HL-60/S4 treated with retinoic acid at 250 ng/mL for 4 days and 3 days (cell line): ENCODE measurements around the gene ZNF652.
"Not testable (repeated sequence)": the region's sequence is repeated elsewhere in the genome, so short reads cannot be mapped to it uniquely, and the experiment has no call there.

Experiments used
- in situ Hi-C: fragments of 300-500 bp; cut with MboI; formaldehyde crosslinking; loops from 2 replicates; pipeline ENCODE4 v1.7.0; 2022; ENCODE audit warnings: low sequenced_read_pairs

ZNF652 gene

DNA sequence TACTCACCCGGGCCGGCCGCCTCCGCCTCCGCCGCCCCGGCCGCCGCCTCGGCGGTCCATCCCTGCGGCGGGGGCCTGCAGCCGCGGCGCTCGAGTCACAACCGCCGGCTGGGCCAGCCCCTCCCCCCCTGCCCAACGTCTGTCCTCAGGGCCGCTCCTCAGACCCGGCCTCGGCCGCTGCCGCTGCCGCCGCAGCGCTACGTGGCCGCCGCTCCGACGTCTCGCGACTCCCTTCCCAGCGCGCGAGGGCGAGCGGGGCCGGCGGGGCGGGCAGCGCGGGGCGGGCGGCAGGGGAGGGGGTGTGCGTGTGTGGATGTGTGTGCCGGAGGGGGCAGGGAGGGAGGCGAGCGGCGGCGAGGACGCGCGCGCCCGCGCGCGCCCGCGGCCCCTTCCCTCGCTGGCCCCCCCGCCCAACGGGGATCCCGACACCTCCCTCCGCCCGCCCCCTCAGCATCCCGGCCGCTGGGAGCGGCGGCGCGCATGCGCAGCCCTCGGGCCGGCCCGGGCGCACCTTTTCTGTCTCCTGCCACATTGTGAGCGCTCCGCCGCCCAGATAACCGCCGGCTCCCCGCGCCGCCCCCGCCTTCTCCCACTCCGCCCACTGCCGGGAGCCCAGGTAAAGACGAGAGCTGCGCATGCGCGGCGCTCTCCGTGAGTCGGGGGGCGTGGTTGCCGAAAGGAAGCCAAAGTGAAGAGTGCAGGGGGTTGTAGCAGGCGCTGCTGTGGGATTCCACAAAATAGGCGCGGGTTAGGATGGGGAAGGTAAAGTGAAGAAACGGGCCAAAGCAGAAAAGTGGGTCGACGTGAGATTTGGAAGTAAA is at the start of gene ZNF652:
TSS of gene ZNF652 (minus strand) at position 349 of the 821 bp plus-strand sequence. CDS start 44,525 bp downstream, outside the sequence.
- in situ Hi-C loops, result no loop called here

DNA sequence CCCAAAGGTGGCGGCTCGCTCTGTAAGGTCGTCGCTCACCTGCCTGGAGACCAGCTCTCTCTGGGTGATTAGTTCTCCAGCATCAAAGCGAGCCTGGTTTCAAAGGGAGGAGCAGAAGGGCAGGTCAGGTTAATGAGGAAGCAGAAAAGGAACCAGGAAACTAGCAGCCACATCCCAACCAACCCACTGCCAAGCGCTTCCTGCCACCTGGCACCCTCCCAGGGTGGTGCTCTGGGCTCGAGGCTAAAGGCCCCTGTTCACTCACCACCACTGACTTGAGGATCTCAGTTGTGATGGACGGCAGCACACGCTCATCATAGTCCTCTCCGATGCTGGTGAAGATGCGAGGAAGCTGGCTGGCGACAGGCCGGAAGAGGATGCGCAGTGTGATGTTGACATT is 47.0 kb upstream of the ZNF652 start:
- in situ Hi-C loops, result no loop called here

DNA sequence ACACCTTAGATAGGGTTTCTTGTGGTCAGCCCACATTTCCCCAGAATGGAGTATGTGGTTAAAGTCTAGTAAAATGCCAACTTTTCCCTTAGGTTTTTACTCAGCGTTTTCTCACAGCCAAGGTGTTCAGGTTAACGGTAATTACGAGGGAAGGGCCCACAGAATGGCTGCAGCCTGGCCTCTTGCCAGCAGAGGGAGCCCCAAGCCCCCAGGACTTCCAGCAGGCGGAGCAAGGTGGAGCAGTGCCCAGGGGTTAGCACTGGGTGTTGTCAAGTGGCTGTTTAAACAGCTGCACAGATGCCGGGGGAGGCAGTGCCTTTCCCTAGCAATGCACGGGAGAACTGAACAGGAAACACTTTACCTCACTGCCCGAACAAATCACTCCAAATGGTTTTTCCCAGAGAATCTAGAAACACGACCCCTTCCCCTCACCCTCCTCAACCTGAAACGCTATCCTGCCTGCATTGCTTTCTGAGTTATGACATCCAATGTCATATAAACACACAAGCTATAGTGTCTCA is 46.0 kb upstream of the ZNF652 start:
- in situ Hi-C loops, result no loop called here

DNA sequence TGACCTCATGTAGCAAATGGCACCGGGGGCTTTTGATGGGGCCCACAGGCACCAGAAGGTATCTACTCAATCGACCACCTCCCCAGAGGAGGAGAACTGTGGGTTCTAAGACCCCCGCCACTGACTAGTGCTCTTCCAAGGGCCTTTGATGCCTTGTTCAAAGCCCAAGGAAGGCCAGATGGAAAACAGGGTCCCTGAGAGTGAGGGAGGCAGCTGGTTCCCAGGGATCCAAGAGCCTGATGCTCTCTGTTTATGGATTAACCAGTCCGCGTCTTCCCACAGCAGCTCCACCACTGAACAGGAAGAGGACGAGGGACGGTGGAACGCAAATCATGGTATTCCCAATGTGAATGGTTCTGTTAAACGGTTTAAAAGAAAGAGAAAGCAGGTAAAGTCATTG is 45.0 kb upstream of the ZNF652 start:
- in situ Hi-C loops, result no loop called here

DNA sequence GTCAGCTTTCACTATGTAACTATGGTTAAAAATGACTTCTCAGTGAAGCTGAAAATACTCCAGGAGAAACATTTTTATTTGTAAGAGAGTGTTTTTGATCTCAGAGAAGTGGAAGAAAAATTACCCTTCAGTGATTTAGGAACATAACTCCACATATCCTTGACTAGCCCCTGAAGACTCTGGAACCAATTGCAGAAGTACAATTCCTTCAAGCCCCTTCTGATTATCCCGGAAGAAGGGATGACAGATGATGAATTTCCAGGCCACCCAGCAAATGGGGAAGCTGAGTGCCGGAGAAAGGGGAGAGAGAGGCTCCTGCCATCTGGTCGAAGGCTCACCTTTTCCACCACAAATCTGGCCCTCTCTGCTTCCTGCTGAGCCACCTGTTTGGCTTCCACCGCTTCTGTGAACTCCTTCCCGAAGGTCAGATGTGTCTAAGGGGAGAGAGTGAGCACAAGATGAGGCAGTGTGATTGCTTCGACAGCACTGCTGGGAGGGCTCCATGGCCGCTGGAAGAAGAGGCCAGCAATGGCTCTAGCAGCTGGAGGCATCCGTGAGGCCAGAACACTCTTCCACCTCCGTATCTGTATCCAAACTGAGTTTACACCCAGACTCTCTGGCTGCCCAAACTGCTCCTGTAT is 44.5 kb upstream of the ZNF652 start:
- in situ Hi-C loops, result no loop called here

DNA sequence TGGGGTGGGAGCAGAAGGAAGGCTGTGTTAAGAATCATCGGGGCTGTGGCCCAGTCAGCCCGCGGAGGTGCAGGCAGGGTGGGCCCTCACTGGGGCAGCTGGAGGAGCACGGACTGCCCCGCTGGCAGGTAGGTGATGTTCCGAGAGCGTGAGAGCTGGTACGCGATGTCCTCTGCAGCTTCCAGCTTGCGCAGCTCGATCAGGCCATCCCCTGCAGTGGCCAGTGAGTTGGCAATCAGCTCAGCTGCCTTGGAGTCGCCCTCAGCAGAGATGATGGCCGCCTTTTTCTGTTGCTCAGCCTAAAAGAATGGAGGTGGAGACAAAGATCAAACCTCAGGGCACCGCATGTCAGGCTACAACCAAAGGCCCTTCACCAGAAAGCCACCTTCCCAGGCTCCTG is 42.9 kb upstream of the ZNF652 start:
- in situ Hi-C loops, result no loop called here

DNA sequence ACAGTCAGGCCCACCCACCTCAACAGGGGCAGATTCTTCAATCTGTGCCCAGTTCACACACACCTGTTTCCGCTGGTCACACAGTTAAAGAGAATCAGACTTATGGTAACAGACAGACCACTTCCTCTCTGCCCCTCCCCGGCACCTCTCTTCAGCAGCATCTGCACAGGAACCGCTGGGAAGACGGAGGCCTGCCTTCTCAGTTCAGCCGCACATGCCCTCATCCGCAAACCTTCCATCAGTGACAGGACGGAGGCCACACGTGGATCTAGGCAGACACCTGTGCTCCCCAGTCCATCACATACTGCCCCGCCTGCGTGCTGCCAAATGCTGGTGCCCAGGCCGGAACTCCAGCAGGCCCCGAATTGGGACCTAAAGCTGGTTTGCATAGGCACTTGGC is 42.3 kb upstream of the ZNF652 start:
- in situ Hi-C loops, result no loop called here

DNA sequence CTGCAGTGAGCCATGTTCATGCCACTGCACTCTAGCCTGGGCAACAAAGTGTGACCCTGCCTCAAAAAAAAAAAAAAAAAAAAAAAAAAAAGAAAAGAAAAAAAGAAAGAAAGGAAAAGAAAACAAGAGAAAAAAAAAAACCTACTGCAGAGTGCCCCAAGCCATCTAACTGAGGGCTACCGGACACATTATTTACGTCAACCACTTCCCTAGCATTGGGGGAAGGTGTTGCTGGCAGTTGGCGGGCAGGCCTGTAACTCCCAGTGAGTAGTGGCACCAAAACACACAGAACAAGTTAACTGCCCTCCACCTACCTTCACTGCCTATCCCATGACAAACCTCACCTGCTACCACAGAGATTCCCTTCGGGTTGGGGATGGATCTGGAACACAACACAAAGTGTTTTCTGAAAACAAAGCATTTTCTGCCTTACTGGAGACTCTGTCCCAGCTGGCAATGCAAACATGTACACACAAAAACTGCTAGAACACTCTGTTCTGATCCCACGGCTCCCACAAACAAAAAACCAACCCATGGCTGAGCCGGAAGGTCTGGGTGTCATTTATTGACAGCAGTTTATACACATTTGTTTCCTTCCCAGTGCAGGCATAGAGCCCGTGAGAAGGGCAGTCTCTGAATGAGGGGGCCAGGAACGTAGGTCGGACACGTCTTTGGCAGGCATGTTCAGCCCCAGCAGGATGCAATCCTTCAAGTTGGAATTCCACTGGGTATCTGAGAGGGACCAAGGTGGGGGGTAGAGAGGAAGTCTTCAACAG is 41.7 kb upstream of the ZNF652 start:
- in situ Hi-C loops, result no loop called here

DNA sequence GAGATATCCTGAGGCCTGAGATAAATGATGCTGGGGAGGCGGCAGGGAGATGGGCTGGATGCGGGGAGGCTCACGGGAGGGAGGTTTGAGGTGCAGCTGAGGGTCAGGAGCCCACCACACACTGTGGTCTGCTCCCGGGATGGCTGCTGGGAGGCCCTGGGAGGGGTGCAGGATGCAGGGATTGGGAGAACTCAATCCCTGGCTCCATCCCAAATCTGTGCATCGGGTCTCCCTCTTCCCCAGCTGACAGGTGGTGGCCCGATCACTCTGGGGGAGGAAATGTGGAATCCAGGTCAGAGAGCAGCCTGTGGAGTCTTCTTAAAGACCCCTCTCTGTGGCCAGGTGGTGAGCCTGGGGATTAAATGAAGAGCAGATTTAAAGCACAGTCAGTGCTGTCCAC is 40.7 kb upstream of the ZNF652 start:
- in situ Hi-C loops, result no loop called here

DNA sequence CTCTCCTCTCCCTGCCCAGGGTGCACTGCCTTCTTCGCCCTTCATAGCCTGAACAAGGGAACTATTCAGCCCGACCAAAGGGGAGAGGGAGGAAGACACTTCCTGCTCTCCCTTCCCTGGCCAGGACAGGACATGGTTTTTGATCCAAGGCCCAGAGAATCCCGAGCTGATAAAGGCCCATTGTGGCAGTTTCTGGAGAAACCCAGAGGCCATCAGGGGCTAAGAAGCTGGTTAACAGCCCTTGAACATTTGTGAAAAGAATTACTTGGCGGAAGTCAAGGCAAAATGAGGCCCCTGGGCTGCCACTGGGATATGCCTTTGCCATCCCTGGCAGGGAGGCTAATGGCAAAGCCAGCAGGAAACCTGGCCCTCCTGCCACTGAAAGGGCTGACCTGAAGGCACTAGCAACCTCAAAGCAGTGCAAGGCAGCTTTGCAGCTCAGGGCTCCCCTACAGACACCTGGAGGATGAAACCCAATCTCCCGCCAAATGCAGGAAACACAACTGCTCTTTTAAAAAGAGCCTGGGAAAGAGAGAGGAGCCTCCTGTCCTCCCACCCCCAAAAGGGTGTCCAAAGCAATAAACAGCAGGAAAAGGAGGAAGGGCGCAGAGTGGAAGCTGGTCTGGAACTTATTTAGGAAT is 40.0 kb upstream of the ZNF652 start:
- in situ Hi-C loops, result no loop called here

DNA sequence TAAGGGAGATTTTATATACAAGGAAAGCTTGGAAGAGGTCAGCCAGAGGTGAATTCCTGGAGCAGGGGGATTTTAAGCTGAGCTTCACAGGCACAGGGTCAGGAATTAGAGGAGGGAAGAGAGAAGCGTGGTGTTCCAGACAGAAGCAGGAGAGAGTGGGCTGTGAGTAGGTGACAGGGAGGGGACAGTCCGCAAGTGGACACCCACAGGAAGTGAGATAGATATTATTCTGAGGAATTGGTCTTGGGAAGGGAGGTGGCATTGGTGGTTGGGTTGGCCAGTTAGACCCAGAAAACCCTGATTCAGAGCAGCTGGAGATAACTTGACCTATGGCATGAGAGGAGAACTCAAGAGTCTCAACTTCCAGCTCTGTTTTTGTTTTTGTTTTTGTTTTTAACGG is 37.9 kb upstream of the ZNF652 start:
- in situ Hi-C loops, result loop anchor here (5.0 kb wide), 1 partner anchor 88 kb away; no protein-coding TSS in a partner anchor

DNA sequence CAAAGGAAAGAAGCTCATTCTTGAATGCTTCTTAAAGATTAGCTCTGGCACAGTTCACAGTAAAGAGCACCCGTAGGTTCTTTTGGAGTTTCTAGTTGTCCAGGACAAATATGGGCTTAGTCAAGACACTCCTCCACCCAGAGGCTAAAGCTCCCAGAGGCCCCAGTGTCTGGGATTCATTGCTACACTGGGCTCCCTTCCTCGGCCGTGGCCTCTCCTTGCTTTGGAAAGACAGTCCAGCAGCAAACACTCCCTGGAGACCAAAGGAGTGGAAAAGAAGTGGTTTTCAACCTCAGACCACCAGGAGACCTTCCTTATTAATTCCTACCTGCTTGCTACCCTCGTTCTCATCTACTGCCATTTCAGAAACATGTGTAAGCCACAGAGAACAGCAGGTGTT is 35.5 kb upstream of the ZNF652 start:
- in situ Hi-C loops, result loop anchor here (5.0 kb wide), 1 partner anchor 85 kb away; no protein-coding TSS in a partner anchor

DNA sequence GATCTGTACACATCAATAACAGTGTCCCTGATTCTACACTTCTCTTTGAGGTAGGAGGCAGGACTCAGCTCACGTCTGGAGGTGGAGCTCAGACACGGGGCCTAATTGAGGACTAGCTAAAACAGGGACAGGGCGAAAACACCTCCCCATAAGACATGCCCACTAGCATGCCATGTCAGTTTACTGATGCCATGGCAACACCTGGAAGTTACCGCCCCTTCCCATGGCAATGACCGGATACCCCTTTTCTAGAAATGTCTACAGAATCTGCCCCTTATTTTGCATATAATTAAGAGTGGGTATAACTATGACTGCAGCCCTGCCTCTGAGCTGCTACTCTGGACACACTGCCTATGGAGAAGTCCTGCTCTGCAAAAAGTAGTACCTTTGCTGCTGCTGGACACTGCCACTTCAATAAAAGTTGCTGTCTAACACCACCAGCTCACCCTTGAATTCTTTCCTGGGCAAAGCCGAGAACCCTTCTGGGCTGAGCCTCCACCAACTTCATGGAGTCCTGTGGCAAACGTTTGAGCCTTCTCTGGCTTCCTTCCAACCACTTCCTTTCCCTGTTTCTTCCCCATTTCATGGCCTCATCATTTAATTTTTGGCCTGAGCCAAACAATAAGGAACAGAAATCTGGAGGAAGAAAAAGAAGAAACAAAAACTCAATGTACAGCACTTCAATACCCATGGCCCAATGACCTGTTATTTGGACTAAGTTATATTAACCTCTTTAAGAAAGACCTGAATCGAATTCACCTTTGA is 31.6 kb upstream of the ZNF652 start:
- in situ Hi-C loops, result no loop called here

DNA sequence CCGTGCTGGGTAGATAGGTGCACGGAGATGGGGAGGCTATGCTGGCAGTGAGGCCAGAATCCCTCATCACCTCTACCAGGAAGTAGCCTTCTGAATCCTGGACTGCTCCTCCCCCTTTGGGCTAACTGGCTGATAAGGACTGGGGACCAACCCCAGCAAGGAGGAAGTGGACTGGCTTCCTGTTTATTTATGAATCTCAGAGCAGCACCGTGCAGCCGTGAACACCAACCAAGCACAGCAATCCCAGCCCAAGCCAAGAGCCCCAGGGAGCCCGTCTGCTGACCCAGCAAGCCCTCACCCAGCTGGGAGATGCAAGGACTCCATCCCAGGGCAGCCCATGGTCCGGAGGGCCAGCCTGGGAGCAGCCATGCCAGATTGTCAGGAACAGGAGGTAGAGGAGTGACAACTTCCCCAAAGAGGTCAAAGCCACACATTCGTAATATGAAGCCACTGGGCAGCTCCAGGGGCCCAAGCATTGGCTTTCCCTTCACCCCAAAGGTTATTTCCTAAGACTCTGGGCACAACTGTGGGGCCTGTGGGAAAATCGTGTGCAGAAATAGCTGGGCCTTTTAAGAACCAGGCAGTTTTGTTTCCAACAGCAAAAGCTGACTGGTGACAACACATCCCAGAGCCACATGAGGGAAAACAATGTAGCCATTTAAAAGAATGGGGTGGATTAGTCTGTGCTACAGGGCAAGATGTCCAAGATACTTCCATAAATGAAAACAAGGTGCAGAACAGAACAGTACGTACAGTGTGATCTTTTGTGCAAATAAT is 28.7 kb upstream of the ZNF652 start:
- in situ Hi-C loops, result no loop called here

DNA sequence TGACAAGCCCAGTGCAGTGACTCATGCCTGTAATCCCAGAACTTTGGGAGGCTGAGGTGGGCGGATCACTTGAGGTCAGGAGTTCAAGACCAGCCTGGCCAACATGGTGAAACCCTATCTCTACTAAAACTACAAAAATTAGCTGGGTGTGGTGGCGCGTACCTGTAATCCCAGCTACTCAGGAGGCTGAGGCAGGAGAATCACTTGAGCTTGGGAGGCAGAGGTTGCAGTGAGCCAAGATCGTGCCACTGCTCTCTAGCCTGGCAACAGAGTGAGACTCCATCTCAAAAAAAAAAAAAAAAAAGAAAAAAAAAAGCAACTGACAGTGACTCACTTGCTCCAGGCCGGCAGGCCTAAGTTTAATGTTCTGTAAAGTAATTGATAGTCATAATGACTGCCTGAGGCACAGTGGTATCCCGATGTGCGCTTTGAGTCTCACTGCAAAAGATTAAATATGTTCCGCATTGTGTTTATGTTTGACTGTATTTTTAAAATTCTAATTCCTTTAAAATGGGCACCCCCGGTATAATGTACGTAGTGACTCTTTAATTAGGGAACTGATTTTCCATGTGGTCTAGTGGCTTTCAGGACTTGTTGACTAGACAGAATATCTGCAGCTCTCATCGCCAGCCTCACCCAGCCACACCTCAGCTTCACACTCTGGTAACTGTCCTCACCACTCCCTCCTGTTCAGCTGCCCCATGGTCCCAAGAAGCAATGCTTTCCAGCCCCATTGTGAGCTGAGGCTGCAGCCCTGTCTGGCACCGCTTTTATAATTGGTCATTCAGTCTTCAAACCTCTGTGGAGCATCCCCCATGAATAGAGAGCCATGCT is 27.7 kb upstream of the ZNF652 start:
- in situ Hi-C loops, result not testable (repeated sequence)

DNA sequence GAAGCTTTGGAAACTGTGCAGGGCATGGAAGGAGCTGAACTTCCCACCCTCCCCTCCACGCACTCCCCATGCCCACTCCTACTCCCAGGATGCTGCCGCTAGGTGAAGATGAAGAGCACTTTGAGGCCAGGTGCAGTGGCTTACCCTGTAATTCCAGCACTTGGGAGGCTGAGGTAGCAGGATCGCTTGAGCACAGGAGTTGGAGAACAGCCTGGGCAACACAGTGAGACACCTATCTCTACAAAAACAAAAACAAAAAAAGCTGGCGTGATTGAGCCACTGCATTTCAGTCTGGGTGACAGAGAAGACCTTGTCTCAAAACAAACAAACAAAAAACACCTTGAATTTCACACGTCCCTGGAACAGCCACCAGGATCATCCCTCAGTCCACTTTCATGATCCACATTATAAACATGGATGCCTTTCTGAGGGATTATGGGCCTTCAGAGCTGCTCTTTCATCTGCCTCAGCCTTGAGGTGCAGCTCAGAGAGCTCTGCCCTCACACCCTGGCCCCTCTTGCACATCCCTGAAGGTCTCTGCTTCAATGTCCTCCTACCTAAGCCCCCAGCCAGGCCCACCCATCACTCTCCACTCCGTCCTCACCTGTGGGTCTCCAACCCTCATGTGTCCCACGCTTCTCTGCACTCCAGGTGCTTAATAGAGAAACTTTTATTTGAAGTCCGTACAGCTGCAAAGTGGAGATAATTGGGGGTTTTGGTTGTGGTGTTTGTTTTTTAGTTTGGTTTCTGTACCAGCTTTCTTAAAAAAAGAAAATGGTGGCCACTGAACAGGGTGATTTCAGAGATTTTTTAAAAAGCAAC is 26.9 kb upstream of the ZNF652 start:
- in situ Hi-C loops, result no loop called here

DNA sequence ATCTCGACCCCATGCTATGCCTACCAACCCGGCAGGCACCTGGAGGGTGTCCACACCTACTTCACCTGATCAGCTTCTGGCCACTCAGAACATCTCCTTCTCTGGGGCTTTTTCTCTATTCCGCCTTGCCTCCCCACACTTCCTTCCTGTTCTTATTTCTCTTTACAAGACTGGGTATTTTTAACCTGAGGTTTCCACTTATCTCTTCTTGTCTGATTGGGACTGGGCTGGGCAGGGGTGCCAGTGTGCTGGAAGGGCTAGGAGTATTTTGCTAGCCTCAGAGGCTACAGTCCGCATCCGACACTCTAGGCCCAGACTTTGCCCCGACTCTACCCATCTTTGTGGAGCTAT is 26.2 kb upstream of the ZNF652 start:
- in situ Hi-C loops, result no loop called here
